PC-3 (cell line): ENCODE measurements around the gene DPPA2. TPM values are rescaled to one million over a fixed set of nuclear protein-coding genes. Genes with fewer than 3 reads are reported as not detected.

Experiments used
- ATAC-seq: fragments of 200-7000 bp; cut with Tn5 transposase; 2 replicates; pipeline ENCODE4 v1.9.1; 2020; ENCODE audit warnings: mild to moderate bottlenecking, moderate library complexity
- BruUV-seq: library from RNA; stranded (reverse); fragments of 400-500 nt; replicated peaks from 2 replicates; lab custom pipeline; 2021; lab: Mats Ljungman, UMichigan
- CTCF ChIA-PET: fragments of 300-600 bp; sonication (Branson Sonifier 250); formaldehyde crosslinking; loops from one replicate; lab custom pipeline; 2022; ENCODE audit warnings: antibody characterized with exemption; lab: Charles Lee
- POLR2A ChIA-PET: fragments of 300-600 bp; sonication (Branson Sonifier 250); formaldehyde crosslinking; loops from one replicate; lab custom pipeline; 2022; ENCODE audit warnings: antibody characterized with exemption; ENCODE audit not compliant: unreplicated experiment; lab: Charles Lee
- DNase-seq: peaks from one replicate; pipeline ENCODE4 v3.0.0-alpha.2; 2015
- H2AFZ ChIP-seq: fragments of 300-600 bp; sonication (generic); 2 replicates; pipeline ENCODE4 v1.6.0; 2016; ENCODE audit warnings: antibody characterized with exemption, low read length
- H3F3A ChIP-seq: fragments of 300-600 bp; sonication (generic); one replicate; pipeline ENCODE4 v1.6.0; 2017; ENCODE audit warnings: antibody characterized with exemption, low read length, control low read depth, mild to moderate bottlenecking; ENCODE audit not compliant: unreplicated experiment
- H3K27ac ChIP-seq: fragments of 300-600 bp; sonication (generic); 2 replicates; pipeline ENCODE4 v1.5.1; 2016; ENCODE audit warnings: mild to moderate bottlenecking, low read length
- H3K27me3 ChIP-seq: fragments of 300-600 bp; sonication (generic); 2 replicates; pipeline ENCODE4 v1.6.1; 2016; ENCODE audit warnings: low read length, mixed read lengths
- H3K36me3 ChIP-seq: fragments of 300-600 bp; sonication (generic); 2 replicates; pipeline ENCODE4 v1.6.1; 2016; ENCODE audit warnings: low read depth, mixed run types, low read length, mixed read lengths
- H3K4me1 ChIP-seq: fragments of 300-600 bp; sonication (generic); 2 replicates; pipeline ENCODE4 v1.5.1; 2016; ENCODE audit warnings: low read length; ENCODE audit not compliant: insufficient read depth
- H3K4me2 ChIP-seq: fragments of 300-600 bp; sonication (generic); 2 replicates; pipeline ENCODE4 v1.6.0; 2016; ENCODE audit warnings: low read length
- H3K4me3 ChIP-seq: fragments of 300-600 bp; sonication (generic); 2 replicates; pipeline ENCODE4 v1.5.1; 2016; ENCODE audit warnings: mild to moderate bottlenecking, low read length, mixed read lengths
- H3K79me2 ChIP-seq: fragments of 300-600 bp; sonication (generic); 2 replicates; pipeline ENCODE4 v1.6.1; 2017; ENCODE audit warnings: low read length, mixed read lengths
- H3K9ac ChIP-seq: fragments of 300-600 bp; sonication (generic); 2 replicates; pipeline ENCODE4 v1.6.0; 2016; ENCODE audit warnings: mild to moderate bottlenecking, low read length
- H3K9me2 ChIP-seq: fragments of 300-600 bp; sonication (generic); replicated peaks from 2 replicates; pipeline ENCODE4 v1.6.1; 2016; ENCODE audit warnings: mixed run types, low read length, mixed read lengths
- H3K9me3 ChIP-seq: fragments of 300-600 bp; sonication (generic); 2 replicates; pipeline ENCODE4 v1.6.1; 2016; ENCODE audit warnings: low read length, mixed read lengths
- H4K20me1 ChIP-seq: fragments of 300-600 bp; sonication (generic); 2 replicates; pipeline ENCODE4 v1.6.1; 2016; ENCODE audit warnings: low read length, mixed read lengths
- CTCF ChIP-seq: fragments of 300-600 bp; sonication (generic); conservative IDR thresholded peaks from 2 replicates; pipeline ENCODE4 v1.5.1; 2017; ENCODE audit warnings: antibody characterized with exemption, low read depth, mild to moderate bottlenecking, low read length
- EZH2 ChIP-seq: fragments of 300-600 bp; sonication (generic); IDR thresholded peaks from one replicate; pipeline ENCODE4 v1.6.1; 2017; ENCODE audit warnings: antibody characterized with exemption, mild to moderate bottlenecking, low read length; ENCODE audit not compliant: unreplicated experiment
- EZH2phosphoT487 ChIP-seq: fragments of 300-600 bp; sonication (generic); IDR thresholded peaks from 2 replicates; pipeline ENCODE4 v1.6.1; 2018; ENCODE audit warnings: mild to moderate bottlenecking, antibody characterized with exemption, low read length, borderline replicate concordance
- intact Hi-C: fragments of 100-400 bp; cut with micrococcal nuclease; formaldehyde crosslinking; loops from 2 replicates; pipeline ENCODE4 v1.9.0; 2023
- total RNA-seq: library from RNA; depleted of rRNA; stranded (reverse); fragments of >200 nt; gene quantifications from 2 replicates; pipeline ENCODE4 v1.2.3, GENCODE V29; 2014

The DPPA2 gene
- total RNA-seq, 1 experiment from 2014 or later, result not detected

DNA sequence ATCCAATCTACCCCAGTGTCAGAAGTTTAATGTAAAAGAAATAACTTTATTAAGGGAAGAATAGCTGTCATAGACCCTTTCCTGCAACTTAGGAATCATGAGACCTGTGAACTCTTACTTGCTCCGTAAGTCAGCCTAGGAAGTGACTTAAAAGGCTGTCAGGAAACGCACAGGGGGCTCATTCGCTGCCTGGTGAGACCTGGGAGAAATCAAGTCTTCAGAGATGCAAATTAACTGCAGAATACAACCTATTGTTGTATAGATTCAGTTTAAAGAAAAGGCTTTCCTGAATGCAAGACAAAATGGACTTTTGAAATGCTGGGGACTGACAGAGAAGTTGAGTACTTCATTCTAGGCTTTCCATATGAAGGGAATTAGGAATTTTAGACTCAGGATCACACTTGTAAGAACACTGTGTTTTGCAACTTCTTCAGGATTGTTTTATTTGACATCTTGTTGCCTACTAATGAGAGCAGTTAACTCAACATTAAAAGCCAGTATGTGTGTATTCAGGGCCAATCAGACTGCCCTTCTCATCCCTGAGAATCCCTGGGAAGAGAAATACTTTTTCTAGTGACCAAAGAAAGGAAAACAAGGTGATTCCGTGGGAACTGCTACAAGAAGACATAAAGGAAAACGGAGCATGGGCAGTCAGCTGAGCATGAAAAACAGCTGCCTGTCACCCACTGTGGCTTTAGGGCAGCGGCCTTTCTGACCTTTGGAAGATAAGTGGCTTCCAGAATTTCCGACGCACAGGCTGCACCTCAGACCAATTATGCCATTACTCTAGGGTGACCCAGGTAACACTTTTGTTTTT, 39.5 kb upstream of the DPPA2 start:
- Histone ChIP-seq H3K9me3 (no peaks in the 10 kb centered on the region), H3K9me2 (no peaks in the 10 kb centered on the region), H3K27ac (no peak overlapping the region), H2AFZ (no peak overlapping the region), H3K79me2 (no peaks in the 10 kb centered on the region), H3K27me3 (peaks cover 47% of the 10 kb centered on the region), H3K36me3 (no peaks in the 10 kb centered on the region), H4K20me1 (no peaks in the 10 kb centered on the region), H3K4me1 (no peaks in the 10 kb centered on the region), H3F3A (no peaks in the 10 kb centered on the region), H3K4me3 (no peak overlapping the region), H3K4me2 (no peak overlapping the region), H3K9ac (no peak overlapping the region)
- no TSS peak for BruUV-seq
- ChIA-PET CTCF (no interaction called here), POLR2A (no interaction called here)
- TF ChIP-seq EZH2 (no peak), CTCF (no peak), EZH2phosphoT487 (no peak)
- intact Hi-C loops, result no loop called here
- ATAC-seq (no peak), DNase-seq (no peak)

DNA sequence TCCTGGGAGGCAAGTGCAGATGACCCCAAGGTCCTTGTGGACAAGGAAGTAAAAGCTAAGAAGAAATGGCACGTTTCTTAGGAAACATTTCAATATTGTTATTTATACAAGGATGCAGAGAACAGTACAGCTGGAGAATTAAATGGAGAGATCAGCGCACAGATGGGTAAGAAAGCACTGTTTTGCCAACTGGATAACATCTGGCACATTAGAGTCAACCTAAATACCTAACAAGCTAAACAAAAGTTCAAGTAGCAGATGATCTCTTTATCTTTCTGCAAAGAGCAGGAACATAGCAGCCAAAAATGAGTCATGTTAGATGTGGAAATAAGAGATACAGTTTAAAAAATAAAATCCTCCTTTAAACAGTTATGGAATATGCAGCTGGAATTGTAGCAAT, 36.7 kb upstream of the DPPA2 start:
- Histone ChIP-seq H3K9ac (no peak overlapping the region), H2AFZ (no peak overlapping the region), H3K27ac (no peak overlapping the region), H3K4me2 (no peak overlapping the region), H4K20me1 (no peaks in the 10 kb centered on the region), H3K4me3 (no peak overlapping the region), H3K9me3 (no peaks in the 10 kb centered on the region), H3K36me3 (no peaks in the 10 kb centered on the region), H3K9me2 (no peaks in the 10 kb centered on the region), H3K79me2 (no peaks in the 10 kb centered on the region), H3K27me3 (peaks cover 54% of the 10 kb centered on the region), H3F3A (no peaks in the 10 kb centered on the region), H3K4me1 (no peaks in the 10 kb centered on the region)
- CTCF ChIA-PET, result no interaction called here
- POLR2A ChIA-PET, result interaction anchor here (0.5 kb wide), 1 partner anchor 423 kb away, joined by 4 read pairs; no protein-coding TSS in a partner anchor
- ATAC-seq, result no peak
- DNase-seq, result no peak
- intact Hi-C loops, result no loop called here
- TF ChIP-seq EZH2 (no peak), EZH2phosphoT487 (no peak), CTCF (no peak)
- BruUV-seq, result no TSS peak

DNA sequence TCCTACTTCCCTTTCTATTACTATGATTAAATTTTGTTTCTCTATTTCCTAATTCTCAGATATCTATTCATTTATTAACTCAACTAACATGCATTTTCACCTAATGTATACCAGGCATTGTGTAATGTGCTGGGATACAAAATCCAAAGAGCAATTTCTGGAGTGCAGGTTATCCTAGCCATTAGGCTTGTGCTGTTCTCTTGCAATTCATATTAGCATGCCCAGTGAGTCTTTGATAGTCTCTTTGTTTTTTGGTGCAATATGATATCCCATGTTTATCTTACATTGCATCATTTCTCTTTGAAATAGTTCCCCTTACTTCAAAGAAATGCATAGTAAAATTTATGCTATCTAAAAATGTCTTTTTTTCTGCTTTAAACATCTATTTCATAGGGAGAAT, 34.9 kb upstream of the DPPA2 start:
- no peak for TF ChIP-seq EZH2phosphoT487
- no peak for TF ChIP-seq EZH2
- no peak for TF ChIP-seq CTCF
- ATAC-seq (no peak), DNase-seq (no peak)
- Histone ChIP-seq H3K4me3 (no peak overlapping the region), H3K9me2 (no peaks in the 10 kb centered on the region), H3K4me2 (no peak overlapping the region), H3K27ac (no peak overlapping the region), H4K20me1 (no peaks in the 10 kb centered on the region), H3K36me3 (no peaks in the 10 kb centered on the region), H3F3A (no peaks in the 10 kb centered on the region), H3K9ac (no peak overlapping the region), H3K9me3 (no peaks in the 10 kb centered on the region), H3K79me2 (no peaks in the 10 kb centered on the region), H3K27me3 (peaks cover 47% of the 10 kb centered on the region), H2AFZ (no peak overlapping the region), H3K4me1 (no peaks in the 10 kb centered on the region)
- ChIA-PET CTCF (no interaction called here), POLR2A (no interaction called here)
- intact Hi-C loops, result no loop called here
- no TSS peak for BruUV-seq
